SH-SY5Y (cell line): Measurements from ENCODE around the gene CENPB.

ENCODE experiments used
- GATA2 ChIP-seq: IDR thresholded peaks from 2 replicates; pipeline ENCODE4 v1.6.1; 2011; ENCODE audit warnings: mild to moderate bottlenecking, low read depth, low read length
- GATA3 ChIP-seq: IDR thresholded peaks from 2 replicates; pipeline ENCODE4 v1.6.1; 2011; ENCODE audit warnings: low read depth, mild to moderate bottlenecking, low read length, moderate library complexity

DNA sequence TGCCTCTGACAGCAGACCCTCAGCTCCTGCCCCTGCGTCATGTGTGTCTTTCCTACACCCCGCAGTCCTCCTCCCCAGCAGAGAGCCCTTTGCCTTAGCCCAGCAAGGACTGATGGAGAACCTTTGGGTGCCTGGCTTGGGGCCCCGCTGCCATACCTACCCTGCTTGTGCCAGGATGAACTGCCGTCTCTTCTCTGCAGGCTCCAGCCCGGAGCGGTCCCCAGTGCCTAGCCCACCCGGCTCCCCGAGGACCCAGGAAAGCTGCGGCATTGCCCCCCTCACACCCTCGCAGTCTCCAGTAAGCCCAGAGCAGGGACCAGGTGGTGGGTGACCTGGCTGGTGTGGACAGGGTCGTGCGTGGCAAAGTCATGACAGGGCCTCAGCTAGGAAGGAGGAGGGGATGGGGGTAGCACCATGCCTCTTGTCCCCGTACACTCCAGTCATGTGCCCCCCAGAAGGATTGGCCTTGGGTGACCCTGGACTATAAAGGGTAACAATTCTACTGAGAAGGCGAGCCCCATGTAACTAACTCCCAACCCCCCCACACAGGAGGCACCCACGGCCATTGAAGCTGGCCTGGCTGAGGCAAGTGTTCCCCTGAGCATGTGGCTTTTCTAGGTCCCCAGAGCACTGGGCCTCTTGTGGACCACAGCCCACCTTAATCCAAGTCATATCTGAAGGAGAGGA lies 45.8 kb downstream of the CENPB start:
- TF ChIP-seq GATA2 (no peak), GATA3 (no peak)
